ENCODE data around the gene CLK3.
"Not testable (repeated sequence)": the region's sequence is repeated elsewhere in the genome, so short reads cannot be mapped to it uniquely, and the experiment has no call there.

Gene CLK3

DNA sequence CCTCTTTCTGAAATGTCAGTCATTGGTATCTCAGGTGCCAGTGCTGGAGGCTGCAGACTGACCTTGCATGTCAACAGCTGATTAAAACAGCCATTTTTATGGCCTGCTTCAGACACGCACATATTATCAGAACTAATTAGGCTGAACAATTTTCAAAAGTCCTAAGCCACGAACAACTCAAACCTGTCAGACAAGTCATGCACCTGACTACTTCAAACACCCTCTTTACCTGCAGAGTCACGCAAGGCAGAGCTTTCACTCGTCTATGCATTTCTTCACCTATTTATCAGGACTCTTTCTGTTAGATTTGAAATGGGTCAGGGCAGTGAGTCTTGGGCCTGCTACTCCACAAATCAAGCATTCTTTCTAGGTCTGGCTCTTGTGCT, 26.7 kb downstream of the CLK3 start:
- no peak for DNase-seq (ENCODE audit: low read depth in 2 of 2)

DNA sequence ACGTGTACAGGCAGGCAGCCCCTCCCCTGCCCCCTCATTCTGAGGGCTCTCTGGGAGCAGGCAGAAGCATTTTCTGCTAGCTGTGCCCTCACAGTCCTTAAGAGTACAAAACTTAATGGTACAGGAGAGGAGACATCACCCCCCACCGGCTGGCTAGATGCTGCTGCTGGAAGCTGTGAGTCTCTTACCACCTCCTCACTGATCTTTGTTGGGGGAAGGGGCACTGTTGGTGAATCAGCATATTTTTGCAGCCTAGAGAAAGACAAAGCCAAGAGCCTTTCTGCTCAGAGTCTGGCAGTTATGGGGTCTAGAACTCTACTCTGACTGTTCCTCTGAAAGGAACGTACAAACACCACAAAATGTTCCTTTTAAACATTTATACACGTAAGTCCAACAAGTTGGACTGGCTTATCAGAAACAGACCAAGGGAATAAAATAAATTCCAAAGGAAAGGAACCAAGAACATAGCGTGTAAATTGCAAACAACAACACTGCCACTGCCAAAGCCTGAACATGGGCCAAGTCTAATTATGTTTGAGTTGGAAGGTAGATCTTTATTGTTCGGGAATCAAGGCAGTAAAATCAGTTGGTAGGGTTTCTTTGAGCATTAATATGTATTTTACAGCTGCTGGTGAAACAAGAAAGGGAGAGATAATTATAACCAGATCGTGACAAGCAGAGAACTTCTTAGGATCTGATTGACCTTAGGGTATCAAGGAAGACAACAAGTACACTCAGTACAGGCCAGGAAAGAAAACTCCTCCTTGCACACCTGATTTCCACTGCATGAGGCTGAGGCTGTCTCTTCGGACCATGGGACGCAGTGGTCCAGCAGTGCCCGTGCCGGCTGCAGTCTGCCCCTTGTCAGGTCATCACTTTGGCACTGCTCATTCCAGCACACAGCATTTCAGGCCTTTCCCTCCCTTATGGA, 27.4 kb downstream of the CLK3 start:
- no peak for DNase-seq (ENCODE audit: low read depth in 2 of 2)

DNA sequence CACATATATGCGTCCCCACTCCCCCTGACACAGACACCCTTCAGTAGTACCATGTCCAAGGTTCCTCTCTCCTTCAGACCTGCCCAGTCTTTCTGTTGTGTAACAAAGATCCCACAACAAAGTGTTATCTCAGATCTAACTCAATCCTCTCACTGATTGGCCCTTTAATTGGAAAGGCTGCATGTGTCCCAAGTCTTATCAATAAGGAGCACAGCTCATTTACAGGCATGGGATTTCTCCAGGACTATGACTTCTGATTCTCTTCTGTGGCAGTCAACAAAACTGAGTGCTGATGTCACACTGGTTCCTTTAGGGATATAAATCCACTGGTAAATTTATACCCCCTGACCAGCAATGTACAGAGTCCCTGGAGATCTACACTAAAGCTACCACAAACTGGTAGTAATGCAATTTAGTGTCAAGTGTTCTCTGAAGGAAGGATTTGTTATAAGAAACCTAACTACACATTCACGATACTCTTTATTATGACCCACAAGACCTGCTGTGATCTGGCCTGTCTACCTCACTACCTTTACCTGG, 28.1 kb downstream of the CLK3 start:
- no peak for DNase-seq (ENCODE audit: low read depth in 2 of 2)

DNA sequence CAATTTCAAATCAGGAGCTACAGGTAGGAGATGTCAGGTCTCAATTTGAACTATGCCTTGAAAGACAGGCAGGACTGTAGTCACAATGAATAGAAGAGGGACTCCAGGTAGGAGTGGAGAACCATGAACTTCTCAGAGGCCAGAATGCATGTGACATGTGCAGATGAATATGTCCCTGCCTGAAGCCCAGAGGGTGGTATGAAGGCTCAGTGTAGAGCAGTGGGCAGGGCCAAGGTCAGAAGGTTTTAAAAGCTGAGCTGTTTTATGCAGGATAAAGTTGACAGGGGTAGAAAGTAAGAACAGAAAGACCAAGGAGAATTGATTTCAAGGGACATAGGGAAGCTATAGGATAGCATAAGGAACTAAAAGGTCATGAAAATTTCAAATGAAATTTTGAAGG, 30.8 kb downstream of the CLK3 start:
- no peak for DNase-seq (ENCODE audit: low read depth in 2 of 2)

DNA sequence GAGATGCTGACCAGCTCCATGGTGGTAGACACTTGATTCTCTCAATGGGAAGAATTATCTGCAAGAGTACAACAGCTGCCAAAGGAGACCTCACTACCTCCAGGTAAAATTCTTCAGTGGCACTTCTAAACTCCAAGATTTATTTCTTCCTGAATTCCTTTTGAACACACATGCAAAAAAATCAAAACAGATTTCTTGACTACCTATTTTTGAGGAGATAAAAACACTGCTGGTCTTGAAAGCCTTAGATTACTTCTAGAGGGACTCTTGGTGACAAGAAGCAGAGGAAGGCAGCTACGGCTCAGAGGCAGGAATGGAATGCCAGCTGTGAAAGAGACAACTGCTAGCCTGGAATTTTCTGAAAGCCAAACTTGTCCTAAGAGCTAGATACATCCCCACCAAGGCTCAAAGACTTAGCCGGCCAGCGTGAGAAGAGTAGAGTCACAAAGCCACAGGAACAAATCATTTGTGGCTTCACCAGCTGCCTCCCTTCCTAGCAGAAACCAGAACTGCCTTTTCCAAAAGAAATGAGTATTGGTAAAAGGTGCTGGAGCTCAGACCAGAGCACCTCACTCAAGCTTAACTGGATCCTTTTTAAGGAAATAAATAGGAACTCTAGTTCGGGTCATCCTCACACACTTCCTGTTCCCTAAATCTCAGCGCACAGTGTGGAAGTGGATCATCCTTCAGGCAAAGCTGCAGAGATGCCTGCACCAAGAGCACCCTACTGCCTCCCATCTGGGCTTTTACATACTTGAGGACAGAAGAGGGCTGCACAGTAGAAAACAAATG, 32.6 kb downstream of the CLK3 start:
- no peak for DNase-seq (ENCODE audit: low read depth in 2 of 2)

DNA sequence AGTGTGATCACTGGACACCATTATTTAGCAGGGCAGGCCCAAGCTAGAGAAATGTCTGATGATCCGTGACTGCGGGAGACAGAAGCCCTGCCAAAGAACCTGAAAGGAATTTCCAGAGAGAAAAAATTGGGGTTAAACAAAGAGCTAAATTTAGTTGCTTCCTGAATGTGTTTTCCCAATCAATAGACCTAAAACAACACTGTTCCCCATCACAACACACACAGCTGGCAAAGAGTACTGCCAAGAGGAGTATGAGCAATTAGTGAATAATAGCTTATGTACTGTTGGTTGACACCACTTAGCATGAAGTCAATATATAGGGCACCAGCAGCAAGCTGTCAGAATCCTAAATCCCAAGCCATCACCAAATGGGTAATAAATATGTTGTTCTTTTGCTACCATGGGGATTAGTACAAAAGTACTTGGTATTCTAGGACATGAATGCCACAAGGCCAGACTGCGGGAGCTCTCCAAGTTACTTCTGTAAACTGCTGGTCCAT, 35.7 kb downstream of the CLK3 start:
- no peak for DNase-seq (ENCODE audit: low read depth in 2 of 2)

DNA sequence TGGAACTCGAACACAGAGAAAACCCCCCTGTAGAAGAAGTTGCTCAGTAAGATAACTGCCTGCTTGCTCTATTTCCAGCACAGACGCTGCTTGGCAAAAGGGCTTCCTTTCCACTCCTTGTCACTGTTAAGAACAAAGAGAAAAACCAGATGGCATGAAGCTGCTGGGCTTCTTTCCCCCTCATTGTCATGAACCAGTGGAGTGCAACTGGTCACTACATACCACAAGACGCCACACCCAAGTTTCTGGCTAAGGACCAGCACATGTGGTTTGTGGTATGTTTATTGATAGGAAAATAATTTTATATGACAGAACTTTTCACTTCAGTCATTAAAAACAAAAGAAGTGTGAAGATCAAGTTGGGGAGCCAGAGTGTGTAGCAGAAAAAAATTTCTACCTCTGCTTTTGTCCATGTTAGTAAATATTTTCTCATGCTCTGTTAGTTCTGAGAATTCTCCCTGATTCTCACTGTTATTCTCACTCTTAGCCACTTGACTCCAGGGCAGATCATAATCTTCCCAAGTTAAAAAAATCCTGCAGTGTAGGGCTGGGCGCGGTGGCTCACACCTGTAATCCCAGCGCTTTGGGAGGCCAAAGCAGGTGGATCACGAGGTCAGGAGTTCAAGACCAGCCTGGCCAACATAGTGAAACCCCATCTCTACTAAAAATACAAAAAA, 37.9 kb downstream of the CLK3 start:
- no peak for DNase-seq (ENCODE audit: low read depth in 2 of 2)

DNA sequence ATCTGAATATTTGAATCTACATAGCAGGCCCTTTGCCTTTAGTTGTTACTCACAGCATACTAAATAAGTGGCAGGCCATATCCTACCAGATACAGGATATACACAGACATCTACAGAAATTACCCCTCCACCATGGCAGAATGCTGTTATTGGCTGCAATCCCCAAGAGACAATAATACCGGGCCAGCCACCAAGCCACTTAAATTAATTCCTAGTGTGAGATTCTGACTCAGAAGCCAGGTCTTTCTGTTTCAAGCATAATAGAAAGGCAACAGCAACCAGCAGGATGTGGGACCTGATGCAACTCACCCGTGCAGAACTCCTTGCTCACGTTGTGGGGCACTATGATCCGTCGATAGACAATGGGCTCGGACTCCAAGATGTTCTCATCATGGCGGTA, 39.8 kb downstream of the CLK3 start:
- DNase-seq (ENCODE audit: low read depth in 2 of 2): no peak

DNA sequence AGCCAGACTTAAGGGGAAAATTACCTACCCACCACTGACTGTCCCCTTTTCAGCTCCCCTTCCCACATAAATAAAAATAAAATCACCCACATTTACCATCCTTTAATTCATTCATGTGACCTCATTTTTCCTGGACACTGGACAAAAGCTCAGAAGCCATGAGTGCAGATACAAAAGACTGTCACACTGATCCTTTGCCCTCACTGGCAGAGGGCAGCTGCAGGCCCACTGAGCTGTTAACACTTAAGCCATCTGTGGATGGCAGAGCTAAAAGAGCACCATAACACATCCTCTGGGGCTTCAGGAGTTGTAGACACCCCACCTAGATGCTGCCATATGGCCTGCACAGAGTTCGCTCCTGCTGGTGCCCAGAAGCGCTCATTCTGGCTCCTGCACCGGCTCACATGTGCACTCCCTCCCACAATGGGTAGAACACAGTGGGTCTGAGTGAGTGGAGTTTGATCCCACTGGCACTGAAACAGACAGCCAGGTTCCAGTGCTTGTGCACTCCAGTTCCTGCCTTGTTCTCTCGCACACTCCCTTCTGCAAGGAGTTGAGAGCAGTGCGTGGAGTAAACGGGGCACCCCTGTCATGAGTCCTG, 41.4 kb downstream of the CLK3 start:
- DNase-seq (ENCODE audit: low read depth in 2 of 2): no peak

DNA sequence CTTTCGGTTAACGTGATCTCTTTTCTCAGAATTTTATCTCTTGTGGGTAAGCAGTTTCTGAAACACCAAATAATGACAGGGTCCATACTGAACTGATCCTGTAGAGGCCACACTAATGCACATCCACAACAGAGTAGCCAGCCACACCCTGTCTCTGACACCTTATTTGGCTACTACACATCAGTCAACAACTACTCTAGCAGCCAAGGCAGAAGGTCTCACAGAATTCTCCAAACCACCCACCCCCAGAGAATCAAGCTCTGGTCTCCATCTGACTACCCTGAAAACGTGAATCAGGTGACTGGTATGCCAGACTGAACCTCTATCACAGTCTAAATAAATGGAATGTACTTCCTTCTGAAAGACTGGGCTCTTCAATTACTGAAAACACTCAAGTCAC, 42.2 kb downstream of the CLK3 start:
- no peak for DNase-seq (ENCODE audit: low read depth in 2 of 2)

DNA sequence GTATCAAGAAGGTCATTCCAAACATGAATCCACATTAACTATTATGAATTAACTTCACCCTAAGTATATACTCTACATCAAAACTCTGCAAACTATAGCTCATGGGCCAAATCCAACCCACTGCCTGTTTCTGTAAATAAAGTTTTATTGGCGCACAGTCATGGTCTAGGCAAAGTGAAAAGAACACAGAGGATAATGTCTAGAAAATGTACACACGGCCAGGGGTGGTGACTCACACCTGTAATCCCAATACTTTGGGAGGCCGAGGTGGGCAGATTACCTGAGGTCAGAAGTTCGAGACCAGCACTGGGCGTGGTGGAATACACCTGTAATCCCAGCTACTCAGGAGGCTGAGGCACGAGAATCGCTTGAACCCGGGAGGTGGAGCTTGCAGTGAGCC, 45.6 kb downstream of the CLK3 start:
- DNase-seq (ENCODE audit: low read depth in 2 of 2): not testable (repeated sequence)

DNA sequence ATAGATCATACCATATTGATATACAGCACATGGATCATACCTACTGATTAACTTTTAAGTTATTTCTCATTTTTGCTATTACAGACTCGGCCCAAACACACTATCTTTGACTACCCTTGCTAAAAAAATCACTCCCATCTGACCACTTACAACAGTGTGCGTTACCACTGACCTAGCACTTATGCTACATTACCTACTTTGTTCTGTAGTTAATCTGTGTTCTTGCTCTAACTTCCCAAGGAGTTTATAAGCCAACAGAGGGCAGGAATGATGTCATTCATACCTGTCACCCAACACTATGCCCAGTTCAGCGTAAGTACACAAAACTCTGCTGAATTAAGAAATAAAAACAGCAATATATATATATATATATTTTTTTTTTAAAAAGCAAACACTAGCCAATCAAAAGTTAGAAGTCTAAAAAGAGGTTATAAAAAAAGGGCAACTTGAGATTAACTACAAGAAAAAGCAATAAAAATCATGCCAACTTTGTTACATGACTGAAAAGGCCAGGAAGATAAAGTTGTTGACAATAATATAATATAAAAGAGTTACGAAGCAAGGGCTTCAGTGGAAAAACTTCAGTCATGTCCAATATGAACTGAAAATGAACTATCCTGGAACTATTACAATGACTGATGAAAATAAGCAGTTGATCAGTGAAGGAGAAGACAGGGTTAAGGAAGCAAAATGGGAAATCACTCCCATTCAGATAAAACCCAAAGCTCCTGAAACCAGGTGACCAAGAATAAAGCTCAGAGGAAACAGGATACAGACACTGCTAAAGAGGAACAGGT, 46.6 kb downstream of the CLK3 start:
- DNase-seq (ENCODE audit: low read depth in 2 of 2): no peak

DNA sequence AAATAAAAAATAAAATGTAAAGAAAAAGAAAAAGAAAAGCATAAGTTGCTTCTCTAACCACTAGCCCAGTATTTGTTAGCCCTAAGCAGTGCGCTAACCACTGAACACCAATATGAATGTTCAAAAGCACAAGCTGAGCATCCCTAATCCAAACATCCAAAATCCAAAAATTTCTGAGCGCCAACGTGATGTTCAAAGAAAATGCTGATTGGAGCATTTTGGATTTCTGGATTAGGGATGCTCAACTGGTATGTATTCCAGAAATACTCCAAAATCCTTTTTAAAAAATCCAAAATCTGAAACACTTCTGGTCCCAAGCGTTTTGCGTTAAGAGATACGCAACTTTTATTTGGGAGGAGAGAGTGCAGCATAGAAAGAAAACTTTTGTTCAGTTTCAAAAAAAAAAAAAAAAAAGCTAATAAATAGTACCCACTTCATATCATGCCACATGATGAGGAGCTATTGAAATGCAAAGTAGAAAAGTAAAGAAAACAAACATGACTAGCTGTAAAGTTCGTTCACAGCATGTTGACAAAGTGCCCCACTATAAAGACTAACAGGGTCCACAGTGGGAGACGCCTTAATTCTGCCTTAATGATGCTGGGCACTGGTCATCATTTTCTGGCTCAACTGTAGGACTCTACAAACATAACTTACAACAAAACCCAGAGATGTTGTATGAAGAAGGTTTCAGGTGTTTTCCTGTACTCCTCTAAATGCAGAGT, 47.8 kb downstream of the CLK3 start:
- DNase-seq (ENCODE audit: low read depth in 2 of 2): no peak

DNA sequence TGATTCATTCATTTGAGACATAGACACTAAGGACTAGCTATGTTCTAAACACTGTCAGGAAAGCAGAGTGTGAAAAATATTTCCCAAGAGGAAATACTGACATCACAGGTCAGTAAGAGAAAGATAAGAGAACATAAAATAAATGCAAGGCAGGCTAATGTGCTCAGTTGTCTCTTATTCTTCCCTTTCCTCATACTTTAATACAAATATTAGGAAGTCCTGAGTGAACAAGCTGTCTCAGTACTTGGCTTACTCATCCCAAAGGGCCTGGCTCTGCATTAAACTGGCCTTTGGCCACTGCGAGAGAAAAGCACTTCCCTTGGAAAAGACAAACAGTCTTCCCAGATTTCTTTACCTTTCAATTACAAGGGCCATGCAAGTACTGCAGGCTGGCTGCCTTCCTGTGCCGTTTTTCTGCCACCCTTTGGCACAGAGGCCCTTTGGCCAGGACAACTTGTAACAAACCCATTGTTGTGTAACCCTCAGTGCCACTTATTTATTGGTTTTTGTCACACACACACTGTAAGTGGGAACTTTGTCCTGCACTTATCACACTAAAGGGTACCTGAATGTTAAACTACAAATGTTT, 48.5 kb downstream of the CLK3 start:
- DNase-seq (ENCODE audit: low read depth in 2 of 2): no peak

DNA sequence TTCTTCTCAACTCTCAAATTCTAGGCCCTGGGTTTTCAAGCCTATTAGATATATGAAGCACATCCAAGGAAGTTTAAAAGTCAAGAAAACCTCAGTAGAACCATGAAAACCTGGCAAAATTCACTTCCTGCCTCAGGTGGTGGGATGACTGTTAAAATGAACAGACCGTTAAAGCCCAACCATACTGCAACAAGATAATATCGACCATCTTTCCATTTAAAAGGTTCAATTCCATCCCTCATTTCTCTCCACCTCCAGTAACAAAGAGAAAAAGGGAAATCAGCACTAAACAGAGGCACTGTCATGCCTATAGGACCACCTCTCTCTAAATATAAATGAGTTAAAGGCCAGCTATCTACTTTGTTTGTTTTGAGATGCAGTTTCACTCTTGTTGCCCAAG, 49.0 kb downstream of the CLK3 start:
- no peak for DNase-seq (ENCODE audit: low read depth in 2 of 2)

DNA sequence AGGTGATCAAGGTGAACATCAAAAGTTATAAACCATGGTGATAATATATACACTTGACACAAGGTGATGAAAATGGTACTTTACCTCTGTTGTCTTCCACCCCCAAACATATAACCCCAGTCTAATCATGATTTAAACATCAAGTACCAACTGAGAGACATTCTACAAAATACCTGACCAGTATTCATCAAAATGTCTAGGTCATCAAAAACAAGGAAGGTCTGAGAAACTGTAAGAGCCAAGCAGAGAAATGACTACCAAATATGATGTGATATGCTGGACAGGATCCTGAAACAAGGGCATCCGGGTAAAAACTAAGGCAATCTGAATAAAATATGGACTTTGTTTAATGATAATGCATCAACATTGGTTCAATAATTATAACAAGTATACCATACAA, 52.3 kb downstream of the CLK3 start:
- no peak for DNase-seq (ENCODE audit: low read depth in 2 of 2)

DNA sequence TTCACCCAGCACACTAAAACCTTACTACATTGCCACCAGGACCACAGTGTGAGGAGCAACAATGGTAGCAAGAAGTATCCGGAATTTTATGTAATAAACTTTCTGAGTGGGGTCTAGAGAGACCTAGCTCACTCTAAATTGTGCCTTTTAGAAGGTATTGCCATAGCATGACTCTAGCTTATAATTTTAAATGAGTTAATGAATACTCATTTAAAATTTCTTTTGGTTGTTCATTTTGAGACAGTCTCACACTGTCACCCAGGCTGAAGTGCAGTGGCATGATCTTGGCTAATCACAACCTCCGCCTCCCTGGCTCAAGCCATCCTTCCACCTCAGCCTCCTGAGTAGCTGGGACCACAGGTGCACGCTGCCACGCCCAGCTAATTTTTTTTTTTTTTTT, 54.0 kb downstream of the CLK3 start:
- DNase-seq (ENCODE audit: low read depth in 2 of 2): no peak

DNA sequence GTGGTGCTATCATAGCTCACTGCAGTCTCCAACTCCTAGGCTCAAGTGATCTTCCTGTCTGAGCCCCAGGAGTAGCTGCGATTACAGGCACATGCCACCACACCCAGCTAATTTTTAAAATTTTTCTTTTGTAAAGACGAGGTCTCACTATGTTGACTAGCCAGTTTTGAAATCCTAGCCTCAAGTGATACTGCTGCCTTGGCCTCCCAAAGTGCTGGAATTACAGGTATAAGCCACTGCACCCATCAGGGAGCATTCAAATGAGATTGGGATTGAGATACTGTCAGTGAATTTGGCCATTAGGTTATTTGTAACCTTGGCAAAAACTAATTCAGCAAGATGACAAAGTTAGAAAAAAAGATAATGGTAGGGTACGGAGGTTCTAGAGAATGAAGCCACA, 58.5 kb downstream of the CLK3 start:
- no peak for DNase-seq (ENCODE audit: low read depth in 2 of 2)

DNA sequence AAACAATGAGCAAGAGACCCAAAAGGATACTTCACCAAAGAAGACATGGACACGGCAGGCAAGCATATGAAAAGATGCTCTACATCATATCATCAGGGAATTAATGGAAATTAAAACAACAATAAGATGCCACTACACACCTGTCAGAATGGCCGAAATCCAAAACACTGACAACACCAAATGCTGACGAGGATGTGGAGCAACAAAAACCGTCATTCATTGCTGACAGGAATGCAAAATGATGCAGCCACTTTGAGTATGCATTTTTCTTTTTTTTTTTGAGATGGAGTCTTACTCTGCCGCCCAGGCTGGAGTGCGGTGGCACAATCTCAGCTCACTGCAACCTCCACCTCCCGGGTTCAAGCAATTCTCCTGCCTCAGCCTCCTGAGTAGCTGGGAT, 61.2 kb downstream of the CLK3 start:
- no peak for DNase-seq (ENCODE audit: low read depth in 2 of 2)

Measured in stimulated activated CD4-positive, alpha-beta T cell treated with anti-CD3 and anti-CD28 coated beads, Interleukin-1b, Interleukin-23, amount 100 ng/mL, for 1 hour (primary cell).